Vagina (tissue), 2 donors: ENCODE results near the gene MSI2.

Experiments
- CTCF ChIP-seq, 3 experiments: fragments of 450-650 bp in 2 of 3; fragments of 200-600 bp in 1 of 3; sonication (generic) in 1 of 3; IDR thresholded peaks; one replicate each; pipeline ENCODE4 v1.5.1; 2017 to 2019; ENCODE audit warnings: antibody characterized with exemption in 3 of 3, mild to moderate bottlenecking in 2 of 3, moderate library complexity in 2 of 3
- POLR2AphosphoS5 ChIP-seq, 2 donors: sonication (generic); formaldehyde crosslinking; IDR thresholded peaks; one replicate each; pipeline ENCODE4 v1.9.0; 2017; ENCODE audit warnings: antibody characterized with exemption in 2 of 2, mild to moderate bottlenecking in 2 of 2, low read depth in 1 of 2; ENCODE audit not compliant: insufficient read depth in 1 of 2

- TF ChIP-seq CTCF (IDR thresholded peaks at IDR 0.05): no peak
- no peak for TF ChIP-seq POLR2AphosphoS5 (IDR thresholded peaks at IDR 0.05; ENCODE audit: insufficient read depth in 1 of 2, low read depth in 1 of 2)
Observed at GRCh38 chr17:57459286-57459915, 203.1 kb downstream of the MSI2 start.
